Activated naive CD4-positive, alpha-beta T cell treated with anti-CD3 and anti-CD28 coated beads, Interleukin-2, amount 10 ng/mL, durations not matched to agents 7 days and 5 days (primary cell): Measurements from ENCODE around the gene CHCHD4.

Experiments
- CTCF ChIA-PET: fragments of 350-600 bp; sonication (Branson Sonifier 250); formaldehyde crosslinking; loops from one replicate; lab custom pipeline; 2021; ENCODE audit warnings: antibody characterized with exemption; lab: Charles Lee
- DNase-seq: peaks from one replicate; pipeline ENCODE4 v3.0.0-alpha.2; 2020
- H3K27ac Mint-ChIP-seq: one replicate; pipeline ENCODE4 v1.8.0; 2021; ENCODE audit warnings: mild to moderate bottlenecking, moderate library complexity, mixed read lengths
- H3K27me3 Mint-ChIP-seq: one replicate; pipeline ENCODE4 v1.8.0; 2021; ENCODE audit warnings: mild to moderate bottlenecking, mixed read lengths
- H3K36me3 Mint-ChIP-seq: one replicate; pipeline ENCODE4 v1.8.0; 2021; ENCODE audit warnings: mixed read lengths
- H3K4me1 Mint-ChIP-seq: one replicate; pipeline ENCODE4 v1.8.0; 2021; ENCODE audit warnings: mixed read lengths
- H3K4me3 Mint-ChIP-seq: one replicate; pipeline ENCODE4 v1.8.0; 2021; ENCODE audit warnings: mild to moderate bottlenecking, moderate library complexity, mixed read lengths
- H3K9me3 Mint-ChIP-seq: one replicate; pipeline ENCODE4 v1.8.0; 2021; ENCODE audit warnings: mixed read lengths

Gene CHCHD4

GRCh38 chr3:14124615-14125192, at the start of gene CHCHD4, which contains the start of gene TMEM43:
Gene CHCHD4 (minus strand): TSS chr3:14124870. CDS start chr3:14124676, 194 bp downstream.
Gene TMEM43 (plus strand): TSS chr3:14125052. CDS start chr3:14125194, 142 bp downstream.
- Mint-ChIP-seq H3K27me3 (no peaks in the 10 kb centered on the region), H3K36me3 (peaks cover 43% of the 10 kb centered on the region), H3K27ac (peak within 1 kb of the TSS; percentile 95), H3K9me3 (no peaks in the 10 kb centered on the region), H3K4me1 (peaks cover 55% of the 10 kb centered on the region), H3K4me3 (peak within 1 kb of the TSS; percentile 95)
- CTCF ChIA-PET: interaction anchor here (0.7 to 3.6 kb wide), 5 partner anchors 11 to 228 kb away, joined by 3 to 22 read pairs (median 15); partner anchors contain the start of genes LSM3 and XPC
- peak; percentile 99 for DNase-seq

GRCh38 chr3:14172496-14172895, 47.8 kb upstream of the CHCHD4 start:
- H3K27me3 Mint-ChIP-seq: no peaks in the 10 kb centered on the region
- CTCF ChIA-PET: interaction anchor here (0.6 kb wide), 1 partner anchor 1247 kb away, joined by 4 read pairs; no protein-coding TSS in a partner anchor
- DNase-seq: no peak
- no peak overlapping the region for H3K27ac Mint-ChIP-seq
- H3K9me3 Mint-ChIP-seq: no peaks in the 10 kb centered on the region
- peaks cover 52% of the 10 kb centered on the region for H3K36me3 Mint-ChIP-seq
- H3K4me1 Mint-ChIP-seq: peaks cover 37% of the 10 kb centered on the region
- H3K4me3 Mint-ChIP-seq: no peak overlapping the region

- no peak overlapping the region for H3K27ac Mint-ChIP-seq
- CTCF ChIA-PET: no interaction called here
- no peak for DNase-seq
These were observed 46.0 kb upstream of the CHCHD4 start for GRCh38 chr3:14170531-14171159.

GRCh38 chr3:14169871-14170270, 45.2 kb upstream of the CHCHD4 start:
- H3K36me3 Mint-ChIP-seq: peaks cover 66% of the 10 kb centered on the region
- no peaks in the 10 kb centered on the region for H3K27me3 Mint-ChIP-seq
- CTCF ChIA-PET: no interaction called here
- H3K9me3 Mint-ChIP-seq: no peaks in the 10 kb centered on the region
- no peak overlapping the region for H3K27ac Mint-ChIP-seq
- H3K4me3 Mint-ChIP-seq: no peak overlapping the region
- no peak for DNase-seq
- peaks cover 14% of the 10 kb centered on the region for H3K4me1 Mint-ChIP-seq

More at GRCh38 chr3:14170531-14171159, 46.0 kb upstream of the CHCHD4 start:
- peaks cover 63% of the 10 kb centered on the region for H3K36me3 Mint-ChIP-seq
- no peaks in the 10 kb centered on the region for H3K9me3 Mint-ChIP-seq
- H3K4me1 Mint-ChIP-seq: peaks cover 21% of the 10 kb centered on the region
- no peaks in the 10 kb centered on the region for H3K27me3 Mint-ChIP-seq
- no peak overlapping the region for H3K4me3 Mint-ChIP-seq

GRCh38 chr3:14169435-14169834, 44.8 kb upstream of the CHCHD4 start:
- no peak for DNase-seq
- H3K27ac Mint-ChIP-seq: no peak overlapping the region
- peaks cover 10% of the 10 kb centered on the region for H3K4me1 Mint-ChIP-seq
- no peak overlapping the region for H3K4me3 Mint-ChIP-seq
- H3K9me3 Mint-ChIP-seq: no peaks in the 10 kb centered on the region
- peaks cover 71% of the 10 kb centered on the region for H3K36me3 Mint-ChIP-seq
- CTCF ChIA-PET: no interaction called here
- H3K27me3 Mint-ChIP-seq: no peaks in the 10 kb centered on the region

- H3K36me3 Mint-ChIP-seq: peaks cover 82% of the 10 kb centered on the region
- no peak overlapping the region for H3K27ac Mint-ChIP-seq
- H3K9me3 Mint-ChIP-seq: peaks cover 8% of the 10 kb centered on the region
- DNase-seq: no peak
- H3K27me3 Mint-ChIP-seq: no peaks in the 10 kb centered on the region
- H3K4me3 Mint-ChIP-seq: no peak overlapping the region
- H3K4me1 Mint-ChIP-seq: peaks cover 6% of the 10 kb centered on the region
- CTCF ChIA-PET: interaction anchor here (0.5 kb wide), 1 partner anchor 1735 kb away, joined by 3 read pairs; no protein-coding TSS in a partner anchor
These were observed 42.4 kb upstream of the CHCHD4 start for GRCh38 chr3:14166877-14167603.

- no peaks in the 10 kb centered on the region for H3K27me3 Mint-ChIP-seq
- no peak overlapping the region for H3K4me3 Mint-ChIP-seq
- CTCF ChIA-PET: interaction anchor here (0.8 to 1.2 kb wide), 2 partner anchors 8 to 11 kb away, joined by 3 to 8 read pairs; no protein-coding TSS in a partner anchor
- no peak for DNase-seq
- H3K4me1 Mint-ChIP-seq: peaks cover 1% of the 10 kb centered on the region
- H3K27ac Mint-ChIP-seq: no peak overlapping the region
- peaks cover 86% of the 10 kb centered on the region for H3K36me3 Mint-ChIP-seq
- H3K9me3 Mint-ChIP-seq: peaks cover 18% of the 10 kb centered on the region
These were observed 37.5 kb upstream of the CHCHD4 start for GRCh38 chr3:14162178-14162577.

DNA sequence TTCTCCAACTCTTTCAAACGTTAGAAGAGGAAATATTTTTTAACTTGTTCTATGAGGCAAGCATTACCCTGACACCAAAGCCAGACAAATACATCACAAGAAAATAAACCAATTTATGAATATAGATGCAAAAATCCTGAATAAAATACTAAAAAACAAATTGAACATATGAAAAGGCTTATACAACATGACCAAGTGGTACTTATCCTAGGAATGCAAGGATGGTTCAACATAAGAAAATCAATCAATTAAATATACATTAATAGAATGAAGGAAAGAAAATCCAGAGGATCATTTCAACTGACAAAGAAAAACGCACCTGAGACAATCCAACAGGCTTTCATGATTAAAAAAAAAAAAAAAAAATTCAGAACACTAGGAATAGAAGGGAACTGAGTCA, 36.6 kb upstream of the CHCHD4 start:
- Mint-ChIP-seq H3K4me3 (no peak overlapping the region), H3K27me3 (no peaks in the 10 kb centered on the region), H3K9me3 (peaks cover 18% of the 10 kb centered on the region), H3K4me1 (peaks cover 6% of the 10 kb centered on the region), H3K36me3 (peaks cover 85% of the 10 kb centered on the region), H3K27ac (no peak overlapping the region)
- no peak for DNase-seq
- CTCF ChIA-PET: interaction anchor here (1.2 kb wide), 1 partner anchor 10 kb away, joined by 8 read pairs; no protein-coding TSS in a partner anchor

GRCh38 chr3:14159426-14159825, 34.8 kb upstream of the CHCHD4 start:
- Mint-ChIP-seq H3K36me3 (peaks cover 74% of the 10 kb centered on the region), H3K9me3 (peaks cover 18% of the 10 kb centered on the region), H3K4me3 (no peak overlapping the region), H3K27ac (no peak overlapping the region), H3K27me3 (no peaks in the 10 kb centered on the region), H3K4me1 (peaks cover 9% of the 10 kb centered on the region)
- CTCF ChIA-PET: interaction anchor here (0.9 kb wide), 1 partner anchor 9 kb away, joined by 3 read pairs; no protein-coding TSS in a partner anchor
- DNase-seq: no peak

DNA sequence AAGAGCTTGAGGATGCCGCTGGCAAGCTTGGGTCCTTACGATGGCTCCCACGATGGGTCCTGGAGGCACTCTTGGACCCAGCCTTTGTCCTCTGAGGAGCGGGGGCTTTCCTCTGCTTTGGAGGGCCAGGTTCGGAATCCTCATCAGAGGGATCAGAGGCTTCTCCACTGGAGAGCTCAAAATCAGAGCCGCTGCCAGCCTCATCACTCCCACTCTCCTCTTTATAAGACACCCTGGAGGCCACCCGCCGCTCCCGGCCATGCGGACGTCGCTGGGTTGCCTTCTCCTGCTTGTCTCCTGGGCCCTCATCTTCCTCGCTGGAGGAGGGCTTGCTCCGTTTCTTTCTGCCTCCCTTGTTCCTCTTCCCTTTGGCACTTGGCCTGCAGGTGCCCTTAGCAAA, 33.7 kb upstream of the CHCHD4 start:
- peaks cover 9% of the 10 kb centered on the region for H3K4me1 Mint-ChIP-seq
- peak overlapping the region; percentile 6 for H3K27ac Mint-ChIP-seq
- peaks cover 18% of the 10 kb centered on the region for H3K9me3 Mint-ChIP-seq
- DNase-seq: no peak
- peaks cover 74% of the 10 kb centered on the region for H3K36me3 Mint-ChIP-seq
- H3K27me3 Mint-ChIP-seq: no peaks in the 10 kb centered on the region
- CTCF ChIA-PET: no interaction called here
- no peak overlapping the region for H3K4me3 Mint-ChIP-seq

DNA sequence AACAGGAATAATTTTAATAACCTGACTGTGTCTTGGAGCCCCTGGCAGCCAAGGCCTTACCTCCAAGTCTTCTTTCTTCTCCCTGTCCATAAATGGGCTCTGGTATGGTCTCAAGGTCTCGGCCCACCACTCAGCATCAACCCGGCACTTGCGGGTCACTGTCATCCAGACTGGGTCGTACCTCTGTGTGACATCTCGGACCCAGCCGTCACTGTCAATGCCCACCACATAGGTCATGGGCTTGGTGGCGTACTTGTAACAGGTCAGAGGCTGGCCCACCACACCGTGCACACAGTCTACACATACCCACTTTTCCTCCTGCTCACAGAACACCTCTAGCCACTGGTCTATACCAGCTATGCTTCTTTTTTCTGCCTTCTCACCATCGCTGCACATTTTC, 33.3 kb upstream of the CHCHD4 start:
- no peak for DNase-seq
- H3K9me3 Mint-ChIP-seq: peaks cover 18% of the 10 kb centered on the region
- H3K4me1 Mint-ChIP-seq: peaks cover 9% of the 10 kb centered on the region
- H3K36me3 Mint-ChIP-seq: peaks cover 73% of the 10 kb centered on the region
- H3K4me3 Mint-ChIP-seq: no peak overlapping the region
- peak overlapping the region; percentile 6 for H3K27ac Mint-ChIP-seq
- H3K27me3 Mint-ChIP-seq: no peaks in the 10 kb centered on the region
- CTCF ChIA-PET: no interaction called here

DNA sequence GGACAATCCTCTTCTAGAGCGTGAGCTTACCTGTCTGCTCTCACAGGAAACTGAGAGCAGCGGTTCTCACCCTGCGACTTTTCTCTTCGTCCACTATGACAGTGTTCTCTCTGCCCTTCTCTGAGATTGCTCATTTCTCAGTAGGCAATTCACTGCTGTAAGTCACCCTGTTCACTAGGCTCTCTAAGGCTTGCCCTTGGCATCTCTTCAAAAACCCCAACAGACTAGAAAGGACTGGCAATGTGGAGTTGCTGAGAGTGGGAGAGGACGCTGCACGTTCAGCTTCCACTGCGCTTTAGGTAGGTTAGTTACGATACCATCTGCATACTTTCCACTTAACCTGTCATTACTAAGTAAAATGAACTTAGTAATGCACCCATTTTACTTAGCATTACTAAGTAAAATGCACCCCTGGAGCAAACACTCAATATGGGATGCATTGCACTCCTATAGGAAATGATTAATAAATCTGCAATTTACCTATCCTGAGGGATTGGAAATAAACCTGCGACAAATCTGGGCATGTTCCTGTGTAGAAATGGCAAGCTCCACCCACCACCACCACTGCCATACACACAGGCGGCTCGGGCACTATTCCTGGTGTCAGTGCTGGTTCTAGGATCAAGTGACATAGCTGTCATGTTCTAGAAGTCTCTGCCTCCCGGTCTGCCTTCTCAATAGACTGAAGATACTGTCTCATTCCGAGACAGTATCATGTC, 32.3 kb upstream of the CHCHD4 start:
- H3K27ac Mint-ChIP-seq: no peak overlapping the region
- H3K9me3 Mint-ChIP-seq: peaks cover 10% of the 10 kb centered on the region
- H3K36me3 Mint-ChIP-seq: peaks cover 71% of the 10 kb centered on the region
- H3K27me3 Mint-ChIP-seq: no peaks in the 10 kb centered on the region
- no peak for DNase-seq
- H3K4me1 Mint-ChIP-seq: peaks cover 9% of the 10 kb centered on the region
- CTCF ChIA-PET: no interaction called here
- no peak overlapping the region for H3K4me3 Mint-ChIP-seq

DNA sequence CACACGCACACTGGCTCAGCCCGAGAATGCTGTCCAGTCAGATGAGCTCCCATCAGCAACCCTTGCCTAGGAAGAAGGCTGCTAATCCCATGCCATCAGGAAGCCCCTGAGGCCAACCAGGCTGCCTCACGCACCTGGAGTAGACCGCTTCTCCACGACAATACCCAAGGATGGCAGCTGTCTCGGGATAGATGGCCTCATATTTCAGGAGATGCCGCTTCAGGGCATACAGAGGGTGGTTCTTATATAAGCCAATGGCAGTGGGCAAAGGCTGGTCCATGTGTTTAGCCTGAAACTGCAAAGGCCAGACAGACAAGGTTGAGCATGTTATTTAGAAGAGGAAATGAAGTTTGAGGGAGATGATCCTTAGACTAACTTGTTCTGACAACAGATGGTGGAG, 31.5 kb upstream of the CHCHD4 start:
- CTCF ChIA-PET: no interaction called here
- peak overlapping the region; percentile 7 for H3K27ac Mint-ChIP-seq
- peaks cover 4% of the 10 kb centered on the region for H3K9me3 Mint-ChIP-seq
- no peaks in the 10 kb centered on the region for H3K27me3 Mint-ChIP-seq
- no peak for DNase-seq
- no peak overlapping the region for H3K4me3 Mint-ChIP-seq
- peaks cover 63% of the 10 kb centered on the region for H3K36me3 Mint-ChIP-seq
- H3K4me1 Mint-ChIP-seq: peaks cover 9% of the 10 kb centered on the region
